GOT3 (cell line): ENCODE results near the gene ZNF502.

Experiments
- DNase-seq: peaks from one replicate; lab custom pipeline; 2025; ENCODE audit warnings: mixed read lengths; lab: John Stamatoyannopoulos, UW

ZNF502 gene

DNA sequence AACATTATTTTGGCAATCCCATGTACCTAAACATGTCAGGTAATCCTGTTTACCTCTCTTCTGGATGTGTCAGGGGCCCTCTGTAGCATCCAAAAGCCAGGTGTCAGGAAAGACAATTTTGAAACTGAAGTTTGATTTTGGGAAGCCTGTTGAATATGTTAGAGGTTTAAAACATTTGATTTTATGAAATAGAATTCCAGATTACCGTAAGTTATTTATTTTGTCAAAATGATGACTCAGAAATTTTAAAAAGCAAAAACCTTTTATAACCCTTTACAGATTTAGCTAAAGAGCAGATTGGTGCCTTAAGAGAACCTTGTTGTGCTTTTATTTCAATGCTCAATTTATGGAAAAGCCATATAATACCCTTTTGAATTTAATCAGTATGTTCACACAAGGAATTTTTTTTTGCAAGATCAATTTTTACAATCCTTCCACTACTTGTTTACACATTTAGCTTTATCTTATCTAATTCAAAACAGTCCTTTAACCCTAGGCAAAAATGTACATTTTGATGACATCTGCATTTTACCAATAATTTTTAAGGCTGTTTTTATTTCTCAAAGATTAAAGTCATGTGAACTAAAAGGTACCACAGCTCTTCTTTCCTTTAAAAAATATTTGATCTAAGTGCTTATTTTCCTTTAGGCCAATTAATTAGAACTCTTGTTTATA is 59.1 kb downstream of the ZNF502 start:
- DNase-seq, result no peak

DNA sequence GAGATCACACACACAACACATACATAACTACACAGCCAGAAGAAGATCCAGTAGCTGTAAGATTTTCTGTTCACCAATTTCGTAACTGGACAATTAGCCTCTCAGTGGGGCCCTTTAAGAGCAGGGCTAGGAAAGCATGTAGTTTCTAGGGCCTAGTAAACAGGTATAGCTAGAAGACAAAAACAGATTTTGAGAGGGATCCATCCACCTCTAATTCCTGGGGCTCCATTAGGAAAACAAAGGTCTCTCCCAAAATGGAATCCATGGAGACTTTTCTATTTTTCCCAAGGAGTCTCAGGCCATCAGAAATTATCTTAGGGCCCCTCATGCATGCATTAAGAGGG is 59.6 kb downstream of the ZNF502 start:
- no peak for DNase-seq
